Pancreas (tissue), 10 donors: ENCODE data around the gene TENM4. TPM values are rescaled to one million over a fixed set of nuclear protein-coding genes. Genes with fewer than 3 reads are reported as not detected.

Experiments
- ATAC-seq, 4 donors: fragments of 200-7000 bp; cut with Tn5 transposase; one replicate each; pipeline versions ENCODE4 v1.8.0 to v1.9.1; 2020; ENCODE audit warnings: mild to moderate bottlenecking in 4 of 4, moderate library complexity in 4 of 4
- DNase-seq, 6 donors: peaks; one replicate each; pipeline ENCODE4 v3.0.0-alpha.2; 2020
- FAIRE-seq: peaks from 2 replicates; lab custom pipeline; 2012; peaks lifted over from hg19 to GRCh38; lab: Jason Lieb, UNC
- H3K27ac ChIP-seq, 4 donors: fragments of 200-600 bp; sonication (generic); 1 replicate in 3 of 4; 2 replicates in 1 of 4; pipeline versions ENCODE4 v1.5.0 to v1.8.0; 2020
- H3K27me3 ChIP-seq, 4 donors: fragments of 200-600 bp; one replicate each; pipeline ENCODE4 v1.8.0; 2021
- H3K36me3 ChIP-seq, 3 donors: fragments of 200-600 bp; sonication (generic) in 1 of 3; one replicate each; pipeline versions ENCODE4 v1.5.0 to v1.8.0; 2020 to 2021
- H3K4me1 ChIP-seq, 3 donors: fragments of 200-600 bp; one replicate each; pipeline ENCODE4 v1.8.0; 2021
- H3K4me3 ChIP-seq, 4 donors: fragments of 200-600 bp; sonication (generic) in 2 of 4; one replicate each; pipeline versions ENCODE4 v1.5.0 to v1.8.0; 2020 to 2021
- H3K9me3 ChIP-seq, 4 donors: fragments of 200-600 bp; one replicate each; pipeline ENCODE4 v1.8.0; 2021
- CTCF ChIP-seq, 4 donors: fragments of 200-600 bp; sonication (generic) in 3 of 4; IDR thresholded peaks; one replicate each; pipeline versions ENCODE4 v1.5.0 to v1.8.0; 2021; ENCODE audit warnings: antibody characterized with exemption in 4 of 4
- WGBS, 2 donors: extraction: QIAGEN DNeasy Blood & Tissue Kit; methylation state at CpG; one replicate each; pipeline ENCODE4 v1.1.7; 2013; 5-methylcytosine and 5-hydroxymethylcytosine counted together
- intact Hi-C, 3 donors: fragments of 100-400 bp; cut with DNase I; formaldehyde crosslinking; loops; one replicate each; pipeline versions ENCODE4 v1.11.1 to v1.14.2; 2022
- polyA plus RNA-seq, 2 donors: library from polyadenylated mRNA; stranded (reverse); fragments of 200-250 nt; gene quantifications; one replicate each; pipeline ENCODE4 v1.2.3, GENCODE V29; 2013
- total RNA-seq, 6 donors: library from RNA; stranded (reverse); fragmentation: NEBNext Ultra II Directional in 4 of 6; extraction: Animal tissue kit (Norgen Biotek cat#: 25700) in 4 of 6; gene quantifications; one replicate each; pipeline versions ENCODE4 v1.2.1 to v1.2.4, GENCODE V29; 2021 to 2023
- donor health status: healthy with polysubstance abuse.
- donor health status: DM: no; HTN: no; CAD: no; lungs with moderate emphysema.
- donor health status: DM: no; HTN: no; CAD: no.
- donor health status: control.
- donor health status: control.
- donor health status: Bipolar disorder and iron deficiency.
- donor health status: DM: yes; HTN: yes; CAD: no.
- donor health status: DM: no; HTN: no; CAD: no.
- donor health status: DM: no; HTN: no; CAD: no.
- donor health status: DM: yes; HTN: yes; CAD: no.

TENM4 gene
- total and polyA plus RNA-seq, 8 donors: 0.37 to 6.8 (median 1.3) TPM

- ATAC-seq (no peak), DNase-seq (no peak), FAIRE-seq (no peak)
- H3K27me3 ChIP-seq: no peaks in the 10 kb centered on the region
- H3K4me1 ChIP-seq: no peaks in the 10 kb centered on the region
- no peak overlapping the region for H3K27ac ChIP-seq
- H3K36me3 ChIP-seq: no peaks in the 10 kb centered on the region
- intact Hi-C loops: no loop called here
- no peak overlapping the region for H3K4me3 ChIP-seq
- TF ChIP-seq CTCF (IDR thresholded peaks at IDR 0.05): no peak
- no peaks in the 10 kb centered on the region for H3K9me3 ChIP-seq
- 51 to 57% methylated on average over 3 of the region's 3 CpGs for WGBS, 2 donors
Observed at GRCh38 chr11:79035881-79036280, 404.9 kb downstream of the TENM4 start.

- Histone ChIP-seq H3K36me3 (no peaks in the 10 kb centered on the region), H3K27me3 (no peaks in the 10 kb centered on the region), H3K4me3 (no peak overlapping the region), H3K9me3 (no peaks in the 10 kb centered on the region), H3K27ac (no peak overlapping the region), H3K4me1 (no peaks in the 10 kb centered on the region)
- no peak for TF ChIP-seq CTCF (IDR thresholded peaks at IDR 0.05)
- FAIRE-seq (no peak), DNase-seq (no peak), ATAC-seq (no peak)
- WGBS, 2 donors: 82 to 90% methylated on average over 4 of the region's 4 CpGs
- intact Hi-C loops: no loop called here
Observed at GRCh38 chr11:79033833-79034232, 407.0 kb downstream of the TENM4 start.

- Histone ChIP-seq H3K4me1 (no peaks in the 10 kb centered on the region), H3K9me3 (no peaks in the 10 kb centered on the region), H3K4me3 (no peak overlapping the region), H3K27me3 (no peaks in the 10 kb centered on the region), H3K36me3 (no peaks in the 10 kb centered on the region), H3K27ac (no peak overlapping the region)
- ATAC-seq (no peak), DNase-seq (no peak), FAIRE-seq (no peak)
- WGBS, 2 donors: 62 to 70% methylated on average over 9 of the region's 9 CpGs
- intact Hi-C loops: no loop called here
- TF ChIP-seq CTCF (IDR thresholded peaks at IDR 0.05): no peak
Observed at GRCh38 chr11:79030448-79030847, 410.4 kb downstream of the TENM4 start.

GRCh38 chr11:79028225-79028624 lies 412.6 kb downstream of the TENM4 start:
- intact Hi-C loops: no loop called here
- Histone ChIP-seq H3K9me3 (no peaks in the 10 kb centered on the region), H3K27ac (no peak overlapping the region), H3K4me3 (no peak overlapping the region), H3K4me1 (no peaks in the 10 kb centered on the region), H3K36me3 (no peaks in the 10 kb centered on the region), H3K27me3 (no peaks in the 10 kb centered on the region)
- WGBS, 2 donors: 82 to 85% methylated on average over 1 of the region's 1 CpG
- DNase-seq: no peak
- no peak for ATAC-seq
- TF ChIP-seq CTCF (IDR thresholded peaks at IDR 0.05): no peak
- no peak for FAIRE-seq

- intact Hi-C loops: no loop called here
- WGBS, 2 donors: 68 to 70% methylated on average over 3 of the region's 3 CpGs
- Histone ChIP-seq H3K9me3 (no peaks in the 10 kb centered on the region), H3K4me1 (no peaks in the 10 kb centered on the region), H3K4me3 (no peak overlapping the region), H3K27me3 (no peaks in the 10 kb centered on the region), H3K36me3 (no peaks in the 10 kb centered on the region), H3K27ac (no peak overlapping the region)
- DNase-seq: no peak
- ATAC-seq: no peak
- TF ChIP-seq CTCF (IDR thresholded peaks at IDR 0.05): no peak
- no peak for FAIRE-seq
Observed at GRCh38 chr11:79026803-79027445, 413.9 kb downstream of the TENM4 start.
